Heart left ventricle (tissue), 13 donors: Measurements from ENCODE around the gene FMOD.

ENCODE experiments used
- CTCF ChIP-seq, 12 donors: fragments of 200-600 bp; sonication (generic) in 4 of 12; IDR thresholded peaks; one replicate each; pipeline versions ENCODE4 v1.5.0 to v1.8.0; 2018 to 2022; ENCODE audit warnings: antibody characterized with exemption in 12 of 12, mild to moderate bottlenecking in 5 of 12
- POLR2A ChIP-seq, 2 donors: fragments of 450-650 bp; IDR thresholded peaks; one replicate each; pipeline ENCODE4 v1.6.1; 2017; ENCODE audit warnings: antibody characterized with exemption in 2 of 2, mild to moderate bottlenecking in 2 of 2, moderate library complexity in 2 of 2
- donor health status: ischemic (EF 13 %, LVEDD 7.1; RV severe dilation, severe dysfunction).
- donor health status: DM: no; HTN: yes; CAD: no.
- donor health status: DM: no; HTN: no; CAD: no.
- donor health status: ischemic (EF 25% LVEDD 6.9; RV normal size, moderate dysfunction).
- donor health status: ischemic (EF 25% LVEDD 5.7; RV mildly dilated, moderate dysfunction).
- donor health status: ischemic (EF 35%, LVEDD 5.7; RV mildly dilated, moderate dysfunction).
- donor health status: nonischemic (EF 11% LVEDD 7.7; RV severe dilation, severe dysfunction).
- donor health status: DM: yes; HTN: yes; CAD: no.
- donor health status: PGD.
- donor health status: ischemic (EF 29% LVEDD 5.4; RV normal size, mild dysfunction).
- donor health status: nonischemic (EF 23%, LVEDD 6.1; RV moderate dilation, normal function).

DNA sequence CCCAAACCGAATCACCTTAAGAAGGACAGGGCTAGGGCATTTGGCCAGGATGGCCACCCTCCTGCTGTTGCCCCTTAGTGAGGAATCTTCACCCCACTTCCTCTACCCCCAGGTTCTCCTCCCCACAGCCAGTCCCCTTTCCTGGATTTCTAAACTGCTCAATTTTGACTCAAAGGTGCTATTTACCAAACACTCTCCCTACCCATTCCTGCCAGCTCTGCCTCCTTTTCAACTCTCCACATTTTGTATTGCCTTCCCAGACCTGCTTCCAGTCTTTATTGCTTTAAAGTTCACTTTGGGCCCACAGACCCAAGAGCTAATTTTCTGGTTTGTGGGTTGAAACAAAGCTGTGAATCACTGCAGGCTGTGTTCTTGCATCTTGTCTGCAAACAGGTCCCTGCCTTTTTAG is 42.0 kb downstream of the FMOD start:
- TF ChIP-seq CTCF (IDR thresholded peaks at IDR 0.05) = no peak
- TF ChIP-seq POLR2A (IDR thresholded peaks at IDR 0.05) = no peak
